B cell (primary cell): ENCODE results near the gene RPL7A. TPM values are rescaled to one million over a fixed set of nuclear protein-coding genes. Genes with fewer than 3 reads are reported as not detected.
A peak's percentile ranks its signal among the peaks of the same experiment; 100 is the strongest.

Experiments used
- ATAC-seq: fragments of 200-7000 bp; cut with Tn5 transposase; one replicate; pipeline ENCODE4 v1.10.0; 2021; ENCODE audit warnings: low read depth, mild to moderate bottlenecking, moderate number of reproducible peaks, moderate library complexity
- CTCF ChIA-PET: fragments of 350-600 bp; sonication (Branson Sonifier 250); formaldehyde crosslinking; loops from one replicate; lab custom pipeline; 2021; ENCODE audit warnings: antibody characterized with exemption, inconsistent platforms; lab: Charles Lee
- POLR2A ChIA-PET: fragments of 350-600 bp; sonication (Branson Sonifier 250); formaldehyde crosslinking; loops from one replicate; lab custom pipeline; 2021; ENCODE audit warnings: antibody characterized with exemption; lab: Charles Lee
- DNase-seq: peaks from one replicate; pipeline ENCODE4 v3.0.0; 2013
- H2AFZ ChIP-seq: 2 replicates; pipeline ENCODE4 v1.6.1; 2012; ENCODE audit warnings: mild to moderate bottlenecking, low read depth, low read length; ENCODE audit not compliant: insufficient read depth, poor library complexity, severe bottlenecking
- H3K27ac ChIP-seq, 2 donors: 1 replicate in 1 of 2; 2 replicates in 1 of 2; pipeline ENCODE4 v1.5.1; 2012 to 2013; ENCODE audit warnings: low read length in 2 of 2, mild to moderate bottlenecking in 2 of 2, moderate library complexity in 1 of 2
- H3K27me3 ChIP-seq, 4 experiments: fragments of 200-600 bp in 1 of 4; sonication (generic) in 1 of 4; replicated peaks in 1 of 4; 1 replicate in 2 of 4; 2 replicates in 2 of 4; pipeline versions ENCODE4 v1.6.1 to v1.7.0; 2013 to 2016; ENCODE audit warnings: low read length in 3 of 4, mild to moderate bottlenecking in 2 of 4, mixed read lengths in 1 of 4, moderate library complexity in 1 of 4; ENCODE audit not compliant: insufficient read depth in 4 of 4, control insufficient read depth in 3 of 4; ENCODE audit errors: control extremely low read depth in 1 of 4
- H3K36me3 ChIP-seq, 2 experiments: replicated peaks in 1 of 2; 1 replicate in 1 of 2; 2 replicates in 1 of 2; pipeline versions ENCODE4 v1.6.1 to v1.7.1; 2013; ENCODE audit warnings: low read length in 1 of 2; ENCODE audit not compliant: insufficient read depth in 2 of 2, control insufficient read depth in 1 of 2; ENCODE audit errors: control extremely low read depth in 1 of 2, extremely low read depth in 1 of 2
- H3K4me1 ChIP-seq, 2 donors: fragments of 200-600 bp in 1 of 2; sonication (generic) in 1 of 2; 1 replicate in 1 of 2; 2 replicates in 1 of 2; pipeline versions ENCODE4 v1.5.1 to v1.6.1; 2013 to 2017; ENCODE audit warnings: low read length in 2 of 2; ENCODE audit not compliant: control insufficient read depth in 2 of 2, insufficient read depth in 2 of 2
- H3K4me2 ChIP-seq: replicated peaks from 2 replicates; pipeline ENCODE3; 2012; ENCODE audit warnings: mild to moderate bottlenecking, low read depth, low read length; ENCODE audit not compliant: poor library complexity, severe bottlenecking
- H3K4me3 ChIP-seq, 5 experiments: fragments of 200-600 bp in 1 of 5; sonication (generic) in 1 of 5; 1 replicate in 3 of 5; 2 replicates in 2 of 5; pipeline versions ENCODE4 v1.5.1 to v1.7.0; 2011 to 2016; ENCODE audit warnings: low read length in 4 of 5, mild to moderate bottlenecking in 4 of 5, low read depth in 2 of 5, control low read depth in 1 of 5, moderate library complexity in 1 of 5; ENCODE audit not compliant: insufficient read depth in 1 of 5; ENCODE audit errors: control extremely low read depth in 1 of 5, extremely low read depth in 1 of 5
- H3K79me2 ChIP-seq: fragments of 200-600 bp; sonication (generic); one replicate; pipeline ENCODE4 v1.6.0; 2016; ENCODE audit warnings: low read length; ENCODE audit not compliant: control insufficient read depth, insufficient read depth
- H3K9ac ChIP-seq: fragments of 200-600 bp; sonication (generic); 2 replicates; pipeline ENCODE4 v1.6.1; 2017; ENCODE audit warnings: mild to moderate bottlenecking, low read length, moderate library complexity
- H3K9me3 ChIP-seq, 3 donors: one replicate each; pipeline versions ENCODE4 v1.6.1 to v1.7.1; 2013; ENCODE audit warnings: low read length in 2 of 3; ENCODE audit not compliant: control insufficient read depth in 2 of 3, insufficient read depth in 1 of 3; ENCODE audit errors: control extremely low read depth in 1 of 3
- H4K20me1 ChIP-seq: 2 replicates; pipeline ENCODE4 v1.6.0; 2012; ENCODE audit warnings: mild to moderate bottlenecking, low read length; ENCODE audit not compliant: insufficient read depth, control insufficient read depth, poor library complexity, severe bottlenecking
- H3K27ac Mint-ChIP-seq: one replicate; pipeline ENCODE4 v1.8.0; 2021; ENCODE audit warnings: mixed read lengths
- H3K27me3 Mint-ChIP-seq: one replicate; pipeline ENCODE4 v1.8.0; 2021; ENCODE audit warnings: mixed read lengths
- H3K4me1 Mint-ChIP-seq: one replicate; pipeline ENCODE4 v1.8.0; 2021; ENCODE audit warnings: mixed read lengths
- H3K4me3 Mint-ChIP-seq: one replicate; pipeline ENCODE4 v1.8.0; 2021; ENCODE audit warnings: mixed read lengths
- H3K9me3 Mint-ChIP-seq: one replicate; pipeline ENCODE4 v1.8.0; 2022; ENCODE audit warnings: mixed read lengths; ENCODE audit not compliant: insufficient read depth
- CTCF ChIP-seq: fragments of 200-600 bp; IDR thresholded peaks from one replicate; pipeline ENCODE4 v1.8.0; 2022; ENCODE audit warnings: antibody characterized with exemption, mild to moderate bottlenecking
- EZH2 ChIP-seq: IDR thresholded peaks from 2 replicates; pipeline ENCODE4 v1.6.1; 2012; ENCODE audit warnings: borderline replicate concordance, low read depth, mild to moderate bottlenecking, moderate library complexity, low read length; ENCODE audit not compliant: insufficient read depth, poor library complexity, severe bottlenecking
- WGBS: methylation state at CpG from one replicate; pipeline ENCODE4 v1.1.5; 2013; ENCODE audit warnings: missing lambda C conversion rate; ENCODE audit not compliant: insufficient coverage; 5-methylcytosine and 5-hydroxymethylcytosine counted together
- intact Hi-C: fragments of 100-400 bp; cut with micrococcal nuclease; formaldehyde crosslinking; loops from one replicate; pipeline ENCODE4 v1.10.0; 2022
- polyA plus RNA-seq: library from polyadenylated mRNA; depleted of rRNA; stranded (reverse); fragments of >200 nt; gene quantifications from 2 replicates; pipeline ENCODE4 v1.2.3, GENCODE V29; 2012
- total RNA-seq, 2 donors: library from RNA; stranded (reverse); fragments of 120-200 nt in 1 of 2; gene quantifications; 1 replicate in 1 of 2; 2 replicates in 1 of 2; pipeline versions ENCODE4 v1.2.3 to v1.2.4, GENCODE V29; 2013 to 2022

The RPL7A gene
- total and polyA plus RNA-seq, 2 donors (not counting 1 experiment from before 2014, with no cell fraction given) = 2,407 to 3,937 TPM

GRCh38 chr9:133339641-133340040 is 8.4 kb upstream of the RPL7A start:
- TF ChIP-seq EZH2 (no peak), CTCF (no peak)
- Mint-ChIP-seq H3K4me3 (peak overlapping the region; percentile 57), H3K4me1 (peaks cover 59% of the 10 kb centered on the region), H3K27me3 (no peaks in the 10 kb centered on the region), H3K27ac (peak overlapping the region; percentile 85), H3K9me3 (no peaks in the 10 kb centered on the region)
- intact Hi-C loops = no loop called here
- peaks cover 0 to 48% of the 10 kb centered on the region in 2 experiments for H3K36me3 ChIP-seq
- no peaks in the 10 kb centered on the region for H3K27me3 ChIP-seq
- ChIA-PET POLR2A (interaction anchor here (1.3 kb wide), 1 partner anchor 9 kb away, joined by 5 read pairs; the partner anchor contains the start of genes MED22 and RPL7A), CTCF (interaction anchor here (1.8 kb wide), 1 partner anchor 14 kb away, joined by 5 read pairs; no protein-coding TSS in a partner anchor)
- H3K4me3 ChIP-seq = no peak overlapping the region
- H3K27ac ChIP-seq = peak overlapping the region; percentile 75
- no peak for DNase-seq
- H3K4me2 ChIP-seq = peak overlapping the region; percentile 67
- H3K79me2 ChIP-seq = peaks cover 29% of the 10 kb centered on the region
- ATAC-seq = no peak
- peaks cover 37 to 63% of the 10 kb centered on the region in 2 donors for H3K4me1 ChIP-seq
- WGBS = 100% methylated on average over 5 of the region's 5 CpGs
- peaks cover 9% of the 10 kb centered on the region for H4K20me1 ChIP-seq
- no peak overlapping the region for H3K9ac ChIP-seq
- H2AFZ ChIP-seq = no peak overlapping the region
- H3K9me3 ChIP-seq = peaks cover 0 to 13% (median 3%) of the 10 kb centered on the region in 3 donors

- H3K4me2 ChIP-seq = peak overlapping the region; percentile 67
- no peaks in the 10 kb centered on the region for H3K27me3 Mint-ChIP-seq
- H3K4me1 ChIP-seq = peaks cover 31 to 57% of the 10 kb centered on the region in 2 donors
- H3K4me3 ChIP-seq = peak overlapping the region in 1 of 5 experiments; percentile 14
- no peaks in the 10 kb centered on the region for H3K27me3 ChIP-seq
- H3K9me3 ChIP-seq = peaks cover 0 to 13% (median 3%) of the 10 kb centered on the region in 3 donors
- H3K9me3 Mint-ChIP-seq = no peaks in the 10 kb centered on the region
- no peak for ATAC-seq
- H3K27ac ChIP-seq = peak overlapping the region; percentile 75
- ChIA-PET CTCF (interaction anchor here (1.8 kb wide), 1 partner anchor 14 kb away, joined by 5 read pairs; no protein-coding TSS in a partner anchor), POLR2A (interaction anchor here (1.3 kb wide), 1 partner anchor 8 kb away, joined by 5 read pairs; the partner anchor contains the start of genes MED22 and RPL7A)
- intact Hi-C loops = no loop called here
- peaks cover 3% of the 10 kb centered on the region for H4K20me1 ChIP-seq
- DNase-seq = peak; percentile 59
- peaks cover 0 to 52% of the 10 kb centered on the region in 2 experiments for H3K36me3 ChIP-seq
- peak overlapping the region; percentile 70 for H3K4me3 Mint-ChIP-seq
- peaks cover 26% of the 10 kb centered on the region for H3K79me2 ChIP-seq
- peaks cover 56% of the 10 kb centered on the region for H3K4me1 Mint-ChIP-seq
- TF ChIP-seq CTCF (no peak), EZH2 (no peak)
- WGBS = no CpG with 5 or more reads among the region's 3 CpGs
- peak overlapping the region; percentile 37 for H2AFZ ChIP-seq
- peak overlapping the region; percentile 86 for H3K27ac Mint-ChIP-seq
- H3K9ac ChIP-seq = peak overlapping the region; percentile 28
Measured at GRCh38 chr9:133340256-133340655, 7.8 kb upstream of the RPL7A start.
